HEK293T (cell line): ENCODE results near the gene FLG2.
"Not testable (repeated sequence)": the region's sequence is repeated elsewhere in the genome, so short reads cannot be mapped to it uniquely, and the experiment has no call there.

Source experiments
- ARNT ChIP-seq: fragments of 450-650 bp; IDR thresholded peaks from 2 replicates; pipeline ENCODE4 v1.6.1; 2017; ENCODE audit warnings: mild to moderate bottlenecking
- BHLHE40 ChIP-seq: fragments of 450-650 bp; IDR thresholded peaks from 2 replicates; pipeline ENCODE4 v1.6.1; 2016; ENCODE audit warnings: mild to moderate bottlenecking, moderate library complexity, borderline replicate concordance
- CTBP1 ChIP-seq: fragments of 450-650 bp; IDR thresholded peaks from 2 replicates; pipeline ENCODE4 v1.6.1; 2016; ENCODE audit warnings: borderline replicate concordance
- FOXK2 ChIP-seq: fragments of 450-650 bp; IDR thresholded peaks from 2 replicates; pipeline ENCODE4 v1.6.1; 2016; ENCODE audit warnings: mild to moderate bottlenecking
- FOXM1 ChIP-seq: fragments of 450-650 bp; IDR thresholded peaks from 2 replicates; pipeline ENCODE4 v1.6.1; 2017; ENCODE audit warnings: mild to moderate bottlenecking, borderline replicate concordance
- L3MBTL2 ChIP-seq: fragments of 450-650 bp; conservative IDR thresholded peaks from 2 replicates; pipeline ENCODE4 v1.6.1; 2016; ENCODE audit warnings: mild to moderate bottlenecking
- LEF1 ChIP-seq: fragments of 450-650 bp; IDR thresholded peaks from 2 replicates; pipeline ENCODE4 v1.6.1; 2017; ENCODE audit warnings: mild to moderate bottlenecking, borderline replicate concordance
- NFRKB ChIP-seq: fragments of 450-650 bp; IDR thresholded peaks from 2 replicates; pipeline ENCODE4 v1.6.1; 2016; ENCODE audit warnings: mild to moderate bottlenecking, moderate library complexity
- PKNOX1 ChIP-seq: fragments of 450-650 bp; IDR thresholded peaks from 2 replicates; pipeline ENCODE4 v1.6.1; 2016
- SP1 ChIP-seq: fragments of 450-650 bp; IDR thresholded peaks from 2 replicates; pipeline ENCODE4 v1.6.1; 2017
- SUZ12 ChIP-seq: fragments of 450-650 bp; IDR thresholded peaks from 2 replicates; pipeline ENCODE4 v1.6.1; 2016; ENCODE audit warnings: mild to moderate bottlenecking
- TARDBP ChIP-seq: fragments of 450-650 bp; IDR thresholded peaks from 2 replicates; pipeline ENCODE4 v1.6.1; 2016
- ZNF384 ChIP-seq: fragments of 450-650 bp; IDR thresholded peaks from 2 replicates; pipeline ENCODE4 v1.6.1; 2016

GRCh38 chr1:152307970-152308369 lies 51.8 kb downstream of the FLG2 start:
- TF ChIP-seq SP1, TARDBP, PKNOX1, LEF1, ZNF384, FOXM1, SUZ12, FOXK2, NFRKB, ARNT, L3MBTL2, BHLHE40, CTBP1: not testable (repeated sequence)
